GM12875 (cell line): ENCODE results near the gene RAB42.

ENCODE experiments used
- H3K4me3 ChIP-seq: one replicate; pipeline ENCODE4 v1.5.1; 2011; ENCODE audit warnings: low read depth, low read length, control low read depth
- CTCF ChIP-seq: IDR thresholded peaks from 2 replicates; pipeline ENCODE4 v1.5.1; 2011; ENCODE audit warnings: low read depth, mild to moderate bottlenecking, control low read depth, inconsistent platforms, low read length, moderate library complexity, borderline replicate concordance; ENCODE audit not compliant: insufficient read depth

Gene RAB42

DNA sequence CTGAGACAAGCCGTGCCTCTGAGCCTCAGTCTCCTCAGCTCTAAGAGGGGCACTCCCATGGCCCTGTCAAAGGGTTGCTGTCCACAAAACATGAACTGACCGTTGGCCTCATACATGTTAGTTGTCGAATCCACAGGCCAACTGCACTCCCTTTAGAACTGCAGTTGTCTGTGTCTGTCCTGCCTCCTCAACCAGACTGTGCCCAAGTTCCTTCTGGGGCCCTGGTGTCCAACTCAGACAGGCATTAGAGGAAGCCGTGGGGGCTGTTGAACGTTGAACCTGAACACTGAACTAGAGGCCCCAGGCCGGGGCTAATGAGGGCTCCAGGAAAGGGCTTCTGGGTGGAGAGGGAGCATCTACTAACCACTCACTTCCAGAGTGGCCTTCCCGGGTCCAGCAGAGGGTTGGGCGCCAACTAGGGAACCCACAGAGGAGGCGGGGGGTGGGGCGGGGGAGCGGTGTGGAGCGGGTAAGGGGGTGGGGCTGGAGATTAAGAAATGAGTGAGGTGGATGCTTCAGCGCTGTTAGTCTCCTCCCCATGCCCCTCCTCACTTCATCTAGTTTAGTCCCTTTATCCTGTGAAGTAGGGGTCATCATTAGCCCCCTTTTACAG is at the start of gene RAB42:
TSS of gene RAB42 (plus strand) at position 558 of the 613 bp plus-strand sequence. CDS start 247 bp downstream, outside the sequence.
- H3K4me3 ChIP-seq: peak within 1 kb of the TSS; percentile 47
- TF ChIP-seq CTCF: no peak

DNA sequence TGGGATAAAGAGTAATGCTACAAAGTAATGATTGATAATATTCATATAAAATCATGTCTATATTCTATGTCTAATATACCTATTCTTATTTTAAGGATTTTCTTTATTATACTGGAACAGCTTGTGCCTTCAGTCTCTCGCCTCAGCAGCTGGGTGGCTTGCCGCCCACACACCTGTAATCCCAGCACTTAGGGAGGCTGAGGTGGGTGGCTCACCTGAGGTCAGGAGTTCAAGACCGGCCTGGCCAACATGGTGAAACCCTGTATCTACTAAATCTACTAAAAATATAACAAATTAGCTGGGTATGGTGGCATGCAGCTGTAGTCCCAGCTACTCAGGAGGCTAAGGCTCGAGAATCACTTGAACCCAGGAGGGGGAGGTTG is 46.8 kb upstream of the RAB42 start:
- no peak for TF ChIP-seq CTCF
- no peak overlapping the region for H3K4me3 ChIP-seq

- no peak for TF ChIP-seq CTCF
- no peak overlapping the region for H3K4me3 ChIP-seq
These were observed 43.7 kb upstream of the RAB42 start for GRCh38 chr1:28548318-28548717.

GRCh38 chr1:28551381-28551780 is 40.7 kb upstream of the RAB42 start:
- H3K4me3 ChIP-seq: no peak overlapping the region
- TF ChIP-seq CTCF: no peak

GRCh38 chr1:28552758-28553663 is 39.1 kb upstream of the RAB42 start, which contains the start of gene TRNAU1AP:
Gene TRNAU1AP, plus strand, starts transcription at chr1:28553085. Its CDS starts 26 bp downstream, at chr1:28553111.
- peak within 1 kb of the TSS; percentile 79 for H3K4me3 ChIP-seq
- no peak for TF ChIP-seq CTCF

DNA sequence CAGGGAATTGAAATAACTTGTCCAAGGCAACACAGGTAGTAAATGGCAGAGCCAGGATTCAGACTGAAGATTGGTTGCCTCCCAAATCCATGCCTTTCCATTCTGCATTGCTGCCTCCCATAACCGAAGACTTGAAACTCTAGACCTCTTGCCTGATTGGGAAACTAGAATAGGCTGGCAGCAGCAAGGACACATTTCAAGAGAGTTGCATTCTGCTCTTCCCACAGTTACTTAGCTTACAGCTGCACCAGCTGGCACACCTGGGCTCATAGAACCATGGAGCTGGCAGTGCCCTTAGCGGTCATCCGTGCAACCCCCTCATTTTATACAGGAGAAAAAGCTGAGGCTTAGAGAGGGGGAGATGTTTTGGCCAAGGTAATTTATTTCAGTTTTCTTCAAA is 31.2 kb upstream of the RAB42 start:
- no peak overlapping the region for H3K4me3 ChIP-seq
- TF ChIP-seq CTCF: no peak
